ENCODE measurements around the gene TP63.
"Not testable (repeated sequence)": the region's sequence is repeated elsewhere in the genome, so short reads cannot be mapped to it uniquely, and the experiment has no call there.

TP63 gene

DNA sequence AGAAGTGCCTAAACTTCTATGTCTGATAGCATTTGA, at the start of gene TP63:
TSS of gene TP63 (plus strand) at position 17 of the 36 bp plus-strand sequence. CDS start 127 bp downstream, outside the sequence.
- in situ Hi-C loops (cut with MboI; ENCODE audit: low sequenced_read_pairs): no loop called here

GRCh38 chr3:189582179-189582578, 49.0 kb upstream of the TP63 start:
- in situ Hi-C loops (cut with MboI; ENCODE audit: low sequenced_read_pairs): no loop called here

DNA sequence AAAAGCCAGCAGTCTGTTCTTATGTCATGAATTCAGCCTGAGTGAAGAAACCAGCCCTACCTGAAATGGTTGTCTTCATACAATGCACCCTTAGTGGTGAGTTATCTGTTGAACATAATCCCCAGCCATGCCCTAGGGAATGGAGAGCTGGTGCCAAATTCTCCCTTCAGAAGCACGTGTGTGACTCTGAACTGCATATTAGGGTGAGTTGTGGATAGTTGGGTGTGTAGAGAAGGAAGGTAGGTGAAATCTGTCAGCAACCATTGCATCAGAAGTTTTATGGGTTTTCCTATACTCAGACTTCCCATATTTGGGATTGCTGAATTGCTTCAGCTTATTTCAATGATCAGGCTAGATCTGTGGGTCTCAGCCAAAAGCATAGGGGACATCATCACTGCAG, 46.5 kb upstream of the TP63 start:
- in situ Hi-C loops (cut with MboI; ENCODE audit: low sequenced_read_pairs): no loop called here

DNA sequence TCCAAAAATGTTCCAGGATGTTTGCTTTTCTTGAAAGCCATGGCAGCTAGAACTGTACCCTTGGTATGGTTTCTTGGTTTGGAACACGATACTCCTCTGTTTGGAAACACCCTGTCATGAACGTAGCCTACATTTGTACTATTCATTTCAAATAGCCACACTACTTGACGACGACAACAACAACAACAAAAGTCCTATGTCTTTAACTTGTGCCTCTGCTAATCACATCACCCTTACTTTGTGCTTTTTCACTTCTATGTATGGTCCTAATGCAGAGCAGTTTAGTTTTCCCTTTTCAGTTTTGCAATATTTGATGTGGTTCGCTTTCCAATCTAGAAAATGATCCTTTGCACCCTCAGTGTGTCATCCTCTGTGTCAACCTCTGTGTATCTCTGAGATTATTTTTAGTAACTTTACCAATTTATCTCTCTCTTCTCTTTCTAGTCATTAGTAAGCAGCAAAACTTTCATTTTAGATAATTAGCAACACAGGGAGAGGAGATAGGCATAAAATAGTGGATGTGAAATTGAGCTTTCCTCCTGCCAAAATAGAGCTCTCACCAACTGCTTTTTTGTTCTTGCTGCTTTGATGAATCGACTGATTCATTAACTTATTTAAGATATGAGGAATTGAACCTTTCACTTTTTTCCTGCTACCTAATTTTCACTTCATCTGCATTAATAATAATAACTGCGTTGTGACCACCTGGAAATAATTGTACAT, 44.1 kb upstream of the TP63 start:
- in situ Hi-C loops (cut with MboI; ENCODE audit: low sequenced_read_pairs): no loop called here

GRCh38 chr3:189587664-189588040, 43.5 kb upstream of the TP63 start:
- in situ Hi-C loops (cut with MboI; ENCODE audit: low sequenced_read_pairs): no loop called here

DNA sequence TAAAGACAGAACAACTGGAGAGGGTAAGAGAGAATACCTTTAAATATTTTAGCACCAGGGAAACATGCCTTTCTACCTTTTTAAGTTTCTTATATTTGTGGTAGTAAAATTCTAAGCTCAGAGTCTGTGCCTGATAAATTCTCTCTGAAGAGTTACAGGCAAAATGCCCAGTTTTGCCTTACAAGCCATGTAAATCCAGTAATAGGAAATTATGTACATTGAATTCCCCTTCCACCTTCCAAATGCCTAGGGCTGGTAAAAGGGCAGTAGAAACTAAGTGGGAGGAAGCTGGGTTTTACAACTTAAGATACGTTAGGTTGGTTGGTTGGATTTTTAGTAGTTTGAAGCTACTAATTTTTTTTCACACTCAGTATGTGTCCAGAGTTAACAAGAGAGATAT, 43.1 kb upstream of the TP63 start:
- in situ Hi-C loops (cut with MboI; ENCODE audit: low sequenced_read_pairs): no loop called here

DNA sequence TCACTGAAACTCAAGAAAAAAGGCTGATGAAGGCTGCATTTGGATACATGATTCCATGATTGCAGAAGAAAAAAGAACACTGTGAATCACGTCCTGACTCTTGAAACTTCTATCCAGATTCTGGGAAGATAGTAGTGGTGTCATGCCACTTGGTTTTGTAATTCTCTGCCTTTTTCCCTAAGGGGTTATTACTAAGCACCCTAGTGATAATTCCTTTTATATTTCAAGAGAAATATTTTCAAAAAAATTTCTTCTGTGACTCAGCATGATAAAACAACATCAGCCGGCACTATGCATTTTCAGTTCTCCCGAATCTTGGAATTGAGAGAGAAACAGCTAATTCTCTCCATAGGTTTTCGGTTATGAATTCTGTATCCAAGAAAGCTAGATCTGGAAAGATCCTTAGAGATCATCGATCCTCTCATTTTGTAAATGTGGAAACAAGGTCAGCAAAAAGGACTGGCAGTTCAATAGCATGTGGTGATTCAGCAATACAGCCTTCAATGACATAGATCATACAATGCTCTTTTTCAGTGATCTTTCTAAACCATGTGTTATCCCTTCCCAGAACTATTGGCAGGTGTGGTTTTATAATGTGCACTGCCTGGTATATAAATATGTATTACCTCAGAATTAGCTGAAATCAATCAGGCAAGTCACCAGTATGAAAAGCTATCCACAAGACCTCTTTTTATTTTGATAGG, 42.6 kb upstream of the TP63 start:
- in situ Hi-C loops (cut with MboI; ENCODE audit: low sequenced_read_pairs): no loop called here

DNA sequence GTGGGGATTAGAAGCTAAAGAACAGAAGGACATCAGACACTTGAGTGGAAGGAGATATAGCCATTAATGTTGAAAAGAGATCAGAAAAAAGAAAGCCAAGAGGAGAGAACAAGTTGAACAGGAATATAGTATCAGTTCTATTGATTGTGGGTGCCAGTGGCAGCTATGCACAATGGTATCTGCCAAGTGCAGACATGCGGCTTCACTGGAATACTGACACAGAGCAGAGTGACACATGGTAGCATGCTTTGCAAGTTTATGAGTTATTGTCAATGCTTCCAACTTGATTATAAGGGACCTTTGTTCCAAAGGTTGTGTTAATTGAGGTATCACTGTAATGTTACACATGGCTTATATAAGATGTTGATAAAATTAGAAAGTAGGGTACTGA, 42.0 kb upstream of the TP63 start:
- in situ Hi-C loops (cut with MboI; ENCODE audit: low sequenced_read_pairs): no loop called here

- in situ Hi-C loops (cut with MboI; ENCODE audit: low sequenced_read_pairs): no loop called here
These were observed 41.0 kb upstream of the TP63 start for GRCh38 chr3:189590223-189590622.

- in situ Hi-C loops (cut with MboI; ENCODE audit: low sequenced_read_pairs): no loop called here
These were observed 37.6 kb upstream of the TP63 start for GRCh38 chr3:189593581-189593980.

- in situ Hi-C loops (cut with MboI; ENCODE audit: low sequenced_read_pairs): not testable (repeated sequence)
These were observed 34.9 kb upstream of the TP63 start for GRCh38 chr3:189596078-189596979.

GRCh38 chr3:189597918-189598317, 33.3 kb upstream of the TP63 start:
- in situ Hi-C loops (cut with MboI; ENCODE audit: low sequenced_read_pairs): no loop called here

GRCh38 chr3:189598530-189599225, 32.5 kb upstream of the TP63 start:
- in situ Hi-C loops (cut with MboI; ENCODE audit: low sequenced_read_pairs): no loop called here

DNA sequence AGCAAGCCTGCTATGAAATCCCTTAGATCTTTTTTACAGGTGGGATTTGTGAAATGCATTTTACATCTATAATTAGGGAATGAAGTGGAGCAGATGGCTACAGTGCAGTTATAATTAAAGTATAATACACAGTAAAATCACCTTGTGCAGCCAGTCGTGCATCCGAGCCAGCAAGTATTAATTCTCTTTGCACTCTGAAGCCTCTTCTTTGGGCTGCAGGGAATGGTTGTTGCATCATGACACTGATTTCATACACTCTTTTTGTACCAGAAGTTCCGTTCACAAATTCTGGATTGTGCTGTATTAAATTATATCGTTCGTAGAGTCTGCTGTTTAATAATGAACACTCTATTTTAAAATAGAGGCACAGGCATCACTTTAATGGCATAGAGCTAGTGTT, 28.7 kb upstream of the TP63 start:
- in situ Hi-C loops (cut with MboI; ENCODE audit: low sequenced_read_pairs): no loop called here

GRCh38 chr3:189605717-189606116, 25.5 kb upstream of the TP63 start:
- in situ Hi-C loops (cut with MboI; ENCODE audit: low sequenced_read_pairs): no loop called here

GRCh38 chr3:189606774-189607173, 24.4 kb upstream of the TP63 start:
- in situ Hi-C loops (cut with MboI; ENCODE audit: low sequenced_read_pairs): no loop called here

- in situ Hi-C loops (cut with MboI; ENCODE audit: low sequenced_read_pairs): not testable (repeated sequence)
These were observed 18.5 kb upstream of the TP63 start for GRCh38 chr3:189612641-189613040.

DNA sequence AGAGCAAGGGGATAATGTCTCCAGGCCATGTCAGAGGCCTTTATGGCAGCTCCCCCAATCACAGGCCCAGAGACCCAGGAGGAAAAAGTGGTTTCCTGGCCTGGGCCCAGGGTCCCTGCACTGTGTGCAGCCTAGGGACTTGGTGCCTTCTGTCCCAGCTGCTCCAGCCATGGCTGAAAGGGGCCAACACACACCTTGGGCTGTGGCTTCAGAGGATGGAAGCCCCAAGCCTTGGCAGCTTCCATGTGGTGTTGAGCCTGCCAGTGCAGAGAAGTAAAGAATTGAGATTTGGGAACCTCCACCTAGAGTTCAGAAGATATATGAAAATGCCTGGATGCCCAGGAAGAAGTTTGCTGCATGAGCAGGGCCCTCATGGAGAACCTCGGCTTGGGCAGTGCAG, 18.1 kb upstream of the TP63 start:
- in situ Hi-C loops (cut with MboI; ENCODE audit: low sequenced_read_pairs): no loop called here

- in situ Hi-C loops (cut with MboI; ENCODE audit: low sequenced_read_pairs): no loop called here
These were observed 9.1 kb upstream of the TP63 start for GRCh38 chr3:189621948-189622603.

- in situ Hi-C loops (cut with MboI; ENCODE audit: low sequenced_read_pairs): no loop called here
These were observed 8.6 kb upstream of the TP63 start for GRCh38 chr3:189622629-189623028.

- in situ Hi-C loops (cut with MboI; ENCODE audit: low sequenced_read_pairs): no loop called here
These were observed 7.1 kb upstream of the TP63 start for GRCh38 chr3:189624130-189624529.
